GM04504 (cell line): ENCODE data around the gene ATIC.
"Not testable (repeated sequence)": the region's sequence is repeated elsewhere in the genome, so short reads cannot be mapped to it uniquely, and the experiment has no call there.

Experiments used
- DNase-seq: peaks from one replicate; pipeline ENCODE4 v3.0.0-alpha.2; 2012; ENCODE audit warnings: low read depth

ATIC gene

DNA sequence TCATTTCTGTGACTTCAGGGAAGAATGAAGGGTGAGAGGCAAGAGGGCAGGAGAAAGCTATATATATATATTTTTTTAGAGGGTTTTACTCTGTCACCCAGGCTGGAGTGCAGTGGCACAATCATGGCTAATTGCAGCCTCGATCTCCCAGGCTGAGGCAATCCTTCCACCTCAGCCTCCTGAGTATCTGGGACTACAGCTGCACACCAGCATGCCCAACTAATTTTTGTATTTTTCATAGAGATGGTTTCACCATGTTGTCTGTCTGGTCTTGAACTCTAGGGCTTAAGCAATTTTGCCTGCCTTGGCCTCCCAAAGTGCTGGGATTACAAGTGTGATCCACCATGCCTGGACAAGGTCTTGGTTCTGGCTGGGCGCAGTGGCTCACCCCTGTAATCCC is 3.4 kb downstream of the ATIC start:
- no peak for DNase-seq

DNA sequence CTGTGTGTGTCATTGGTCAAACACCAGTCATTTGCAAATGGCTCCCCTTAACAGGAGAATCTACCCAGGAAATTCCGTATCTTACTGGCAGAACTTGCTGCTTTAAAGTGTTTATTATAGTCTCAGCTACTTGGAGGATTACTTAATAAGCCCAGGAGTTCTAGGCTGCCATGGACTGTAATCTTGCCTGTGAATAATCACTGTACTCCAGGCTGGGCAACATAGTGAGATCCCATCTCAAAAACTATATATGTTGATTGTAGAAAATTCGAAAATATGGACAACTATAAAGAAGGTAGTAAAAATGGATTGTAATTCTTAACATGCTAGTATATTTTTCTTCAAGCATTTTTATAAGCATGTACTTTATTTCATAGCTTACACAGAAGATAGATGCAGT is 4.5 kb downstream of the ATIC start:
- no peak for DNase-seq

DNA sequence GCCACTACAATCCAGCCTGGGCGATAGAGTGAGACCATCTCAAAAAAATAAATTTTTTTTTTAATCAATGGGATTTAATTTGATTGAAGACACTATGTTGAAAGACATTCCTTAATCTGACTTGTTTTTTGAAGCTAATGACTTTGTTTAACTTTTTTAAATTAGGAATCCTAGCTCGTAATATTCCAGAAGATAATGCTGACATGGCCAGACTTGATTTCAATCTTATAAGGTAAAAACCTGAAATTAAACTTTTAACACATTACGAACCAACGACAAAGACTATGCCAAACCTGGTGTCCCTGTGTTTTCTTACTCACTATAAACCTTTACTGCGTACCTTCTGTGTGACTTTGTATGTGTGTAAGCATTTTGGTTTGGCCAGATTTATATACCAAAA is 7.6 kb downstream of the ATIC start:
- no peak for DNase-seq

DNA sequence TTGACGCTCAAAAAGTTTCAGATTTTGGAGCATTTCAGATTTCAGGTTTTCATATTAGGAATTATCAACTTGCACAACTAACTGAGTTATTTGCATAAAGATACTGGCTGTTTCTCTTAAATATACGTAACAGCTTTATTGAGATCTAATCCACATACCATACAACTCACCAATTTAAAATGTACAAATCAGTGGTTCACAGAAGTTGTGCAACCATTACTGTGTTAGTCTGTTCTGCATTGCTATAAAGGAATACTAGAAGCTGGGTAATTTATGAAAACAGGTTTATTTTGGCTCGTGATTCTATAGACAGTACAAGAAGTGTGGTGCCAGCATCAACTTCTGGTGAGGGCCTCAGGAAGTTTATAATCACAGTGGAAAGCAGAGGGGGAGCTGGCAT is 8.2 kb downstream of the ATIC start:
- no peak for DNase-seq

DNA sequence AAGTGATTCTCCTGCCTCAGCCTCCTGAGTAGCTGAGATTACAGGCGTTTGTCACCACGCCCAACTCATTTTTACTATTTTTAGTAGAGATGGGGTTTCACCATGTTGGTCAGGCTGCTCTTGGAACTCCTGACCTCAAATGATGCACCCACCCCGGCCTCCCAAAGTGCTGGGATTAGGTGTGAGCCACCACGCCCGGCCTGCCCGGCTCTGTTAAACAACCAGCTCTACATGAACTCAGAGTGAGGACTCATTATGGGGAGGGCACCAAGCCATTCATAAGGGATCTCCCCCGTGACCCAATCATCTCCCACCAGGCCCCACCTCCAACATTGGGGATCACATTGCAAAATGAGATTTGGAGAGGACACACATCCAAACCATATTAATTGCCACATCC is 8.8 kb downstream of the ATIC start:
- DNase-seq = no peak

DNA sequence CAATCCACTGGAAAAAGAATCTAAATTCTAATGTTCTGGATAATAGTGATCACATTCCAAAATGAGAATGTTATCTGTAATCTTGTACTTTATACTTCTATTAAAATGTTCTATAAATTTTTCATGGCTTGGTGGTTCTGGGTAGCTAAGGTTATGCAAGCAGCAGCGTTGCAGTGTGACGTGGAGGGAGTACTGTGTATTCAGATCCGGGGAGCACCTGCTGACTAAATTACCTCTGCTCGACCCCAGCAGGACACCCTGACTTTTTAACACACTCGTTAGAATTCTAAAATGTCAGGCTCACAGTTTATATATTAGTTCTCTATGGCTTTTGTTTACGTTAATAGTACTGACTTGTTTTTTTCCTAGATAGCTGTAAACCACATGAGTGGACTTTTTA is 13.0 kb downstream of the ATIC start:
- DNase-seq = no peak

DNA sequence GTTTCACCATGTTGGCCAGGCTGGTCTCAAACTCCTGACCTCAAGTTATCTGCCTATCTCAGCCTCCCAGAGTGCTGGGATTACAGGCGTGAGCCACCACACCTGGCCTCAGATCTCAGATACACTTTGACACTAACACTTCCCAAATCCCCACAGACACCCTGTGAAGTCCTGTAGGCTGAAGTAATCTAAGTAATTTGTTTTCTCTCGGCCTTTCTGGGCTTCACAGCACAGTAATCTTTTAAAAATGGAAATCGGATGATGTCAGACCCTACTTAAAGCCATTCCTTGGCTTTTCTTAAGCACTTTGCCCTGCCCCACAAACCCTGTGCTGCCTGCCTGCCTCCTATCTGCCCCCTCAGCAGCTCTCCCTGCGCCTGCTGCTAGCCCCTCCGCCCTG is 16.2 kb downstream of the ATIC start:
- DNase-seq = no peak

DNA sequence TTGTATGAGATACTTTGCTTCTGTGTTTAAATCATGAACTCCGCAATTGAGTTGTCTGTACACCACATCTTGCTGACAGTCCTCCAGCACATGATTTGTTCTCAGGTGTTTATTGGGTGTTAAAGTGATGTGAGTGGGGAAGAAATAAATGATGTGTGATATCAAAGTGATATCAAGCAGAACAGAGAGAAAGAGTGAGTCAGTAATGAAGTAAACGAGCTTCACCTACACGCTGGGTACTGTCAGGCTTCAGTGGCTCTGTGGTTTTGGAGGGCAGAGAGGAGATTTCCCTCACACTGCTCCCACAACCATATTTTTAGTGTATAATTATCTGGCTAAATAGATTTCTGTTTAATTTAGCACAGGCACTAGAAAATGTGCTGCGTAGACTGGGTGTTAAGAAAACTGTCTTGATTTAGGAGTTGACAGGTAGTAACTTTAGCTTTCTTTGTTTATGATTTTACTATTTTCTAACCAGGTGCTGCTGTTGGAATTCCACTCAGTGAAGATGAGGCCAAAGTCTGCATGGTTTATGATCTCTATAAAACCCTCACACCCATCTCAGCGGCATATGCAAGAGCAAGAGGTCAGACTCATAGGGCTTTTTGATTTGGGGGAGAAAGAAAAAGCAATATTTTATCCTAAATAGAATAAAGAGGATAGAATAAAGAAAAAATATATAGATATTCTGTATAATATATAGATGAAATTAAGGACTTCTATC is 21.2 kb downstream of the ATIC start:
- no peak for DNase-seq

DNA sequence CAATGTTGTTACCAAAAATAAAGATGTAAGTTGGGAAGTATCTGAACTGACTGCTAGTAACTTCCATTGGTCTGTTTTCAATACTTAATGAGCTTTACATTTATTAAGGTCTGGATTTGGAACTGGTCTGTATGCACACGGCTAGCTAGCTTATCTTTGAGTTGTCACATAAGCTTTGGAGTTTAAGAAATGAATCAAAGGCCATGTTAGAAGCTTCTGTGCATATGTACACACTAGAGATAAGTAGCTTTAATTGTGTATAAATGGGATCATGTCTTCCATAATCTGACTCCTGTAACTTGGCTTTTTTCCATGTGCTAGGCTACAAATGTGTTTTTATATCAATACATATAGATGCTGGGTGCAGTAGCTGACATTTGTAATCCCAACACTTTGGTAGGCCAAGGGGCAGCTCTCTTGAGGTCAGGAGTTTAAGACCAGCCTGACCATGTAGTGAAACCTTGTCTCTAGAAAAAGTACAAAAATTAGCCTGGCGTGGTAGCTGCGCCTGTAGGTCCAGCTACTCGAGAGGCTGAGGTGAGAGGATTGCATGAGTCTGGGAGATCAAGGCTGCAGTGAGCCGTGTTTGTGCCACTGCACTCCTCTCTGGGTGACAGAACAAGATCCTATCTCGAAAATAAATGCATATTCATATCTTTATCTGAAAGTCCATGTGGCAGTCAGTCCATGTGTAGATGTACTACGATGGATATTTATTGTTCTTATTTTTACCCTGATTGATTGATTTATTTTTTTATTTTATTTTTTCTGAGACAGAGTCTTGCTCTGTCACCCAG is 27.2 kb downstream of the ATIC start:
- no peak for DNase-seq

DNA sequence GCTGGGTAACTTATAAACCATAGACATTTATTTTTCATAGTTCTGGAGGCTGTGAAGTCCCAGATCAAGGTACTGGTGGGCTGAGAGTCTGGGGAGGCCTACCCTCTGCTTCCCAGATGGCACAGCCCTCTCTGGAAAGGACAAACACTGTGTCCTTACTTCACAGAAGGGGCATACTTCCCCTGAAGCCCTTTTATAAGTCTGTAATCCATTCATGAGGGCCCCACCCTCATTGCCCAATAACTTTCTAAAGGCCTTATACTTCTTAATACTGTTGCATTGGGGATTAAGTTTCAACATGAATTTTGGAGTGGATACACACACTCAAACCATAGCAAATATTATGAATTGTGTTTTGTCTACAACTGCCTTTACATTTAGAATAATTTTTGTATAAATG is 36.0 kb downstream of the ATIC start:
- DNase-seq = no peak

DNA sequence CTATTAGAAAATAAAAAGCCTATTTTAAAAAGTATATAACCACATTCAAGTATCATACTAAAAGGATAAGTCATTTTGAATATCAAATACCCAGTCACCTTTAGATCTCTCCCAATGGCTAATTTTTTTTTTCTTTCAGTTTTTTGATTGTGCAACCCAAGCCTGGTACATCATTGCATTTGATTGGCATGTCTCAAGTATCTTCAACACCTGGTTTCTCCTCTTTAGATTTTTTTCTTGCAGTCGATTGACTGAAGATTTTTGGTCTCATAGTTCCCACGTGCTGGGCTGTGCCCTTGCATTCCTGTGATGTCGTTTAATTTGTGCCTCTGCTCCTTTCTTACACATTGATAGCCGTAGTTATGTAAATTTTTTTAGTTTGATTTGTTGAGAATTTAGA is 40.7 kb downstream of the ATIC start:
- no peak for DNase-seq

DNA sequence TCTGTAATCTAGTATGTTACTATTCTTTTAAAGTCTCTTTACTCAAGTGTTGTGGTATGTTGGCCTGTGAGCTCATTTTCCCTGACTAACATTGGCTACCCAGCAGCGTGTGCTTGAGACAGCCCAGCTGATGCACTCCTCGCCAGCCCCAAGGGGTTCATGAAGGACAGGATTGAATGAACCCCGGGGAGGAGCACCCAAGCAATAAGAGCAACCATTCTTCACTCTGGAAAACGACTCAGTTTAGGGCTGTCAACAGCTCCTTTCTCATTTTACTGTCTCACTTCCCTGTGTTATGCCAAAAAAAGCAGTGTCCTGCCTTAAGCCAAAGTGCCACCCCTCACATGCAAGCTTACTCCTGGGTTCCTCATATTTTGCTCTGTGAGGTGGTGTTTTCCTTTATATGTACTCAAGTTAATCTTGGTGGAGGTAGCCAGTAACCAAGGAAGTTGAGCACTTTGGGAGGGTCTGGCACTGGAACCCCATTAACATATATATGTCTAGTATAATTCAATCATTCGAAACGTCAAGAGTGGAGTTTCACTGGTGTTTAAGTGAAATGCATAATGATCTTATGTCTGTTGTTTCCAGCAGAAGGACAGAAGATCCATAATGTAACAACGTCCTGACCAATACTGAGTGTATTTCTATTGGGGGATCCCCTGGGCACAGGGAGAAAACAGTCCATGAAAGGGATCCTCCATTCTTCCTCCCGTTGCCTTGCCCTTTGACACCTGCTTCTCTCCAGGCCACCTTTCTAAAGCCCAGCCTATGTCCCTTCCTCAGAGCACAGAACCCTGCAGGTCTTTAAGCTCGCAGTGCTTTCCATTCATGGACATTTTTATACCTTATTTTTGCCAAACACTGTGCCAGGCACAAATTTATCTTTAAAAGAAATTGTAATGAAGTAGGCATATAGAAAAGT is 43.2 kb downstream of the ATIC start:
- no peak for DNase-seq

DNA sequence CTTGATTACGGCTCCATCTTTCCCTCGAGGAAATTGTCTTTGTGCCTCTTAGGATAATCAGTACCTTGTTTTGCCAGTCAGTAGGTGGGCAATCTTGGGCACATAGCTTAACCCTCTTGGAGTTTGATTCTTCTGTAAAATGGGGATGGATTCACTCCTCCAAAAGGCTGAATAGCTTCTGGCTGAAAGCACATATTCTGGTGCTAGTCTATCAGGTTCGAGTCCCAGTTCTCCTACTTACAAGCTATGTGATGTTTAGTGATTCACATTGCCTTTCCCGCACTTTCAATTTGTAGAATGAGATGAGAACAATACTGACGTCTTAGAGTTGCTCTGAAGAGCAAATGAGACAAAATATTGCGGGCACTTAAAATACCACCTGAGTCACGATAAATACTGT is 43.9 kb downstream of the ATIC start:
- DNase-seq = no peak

DNA sequence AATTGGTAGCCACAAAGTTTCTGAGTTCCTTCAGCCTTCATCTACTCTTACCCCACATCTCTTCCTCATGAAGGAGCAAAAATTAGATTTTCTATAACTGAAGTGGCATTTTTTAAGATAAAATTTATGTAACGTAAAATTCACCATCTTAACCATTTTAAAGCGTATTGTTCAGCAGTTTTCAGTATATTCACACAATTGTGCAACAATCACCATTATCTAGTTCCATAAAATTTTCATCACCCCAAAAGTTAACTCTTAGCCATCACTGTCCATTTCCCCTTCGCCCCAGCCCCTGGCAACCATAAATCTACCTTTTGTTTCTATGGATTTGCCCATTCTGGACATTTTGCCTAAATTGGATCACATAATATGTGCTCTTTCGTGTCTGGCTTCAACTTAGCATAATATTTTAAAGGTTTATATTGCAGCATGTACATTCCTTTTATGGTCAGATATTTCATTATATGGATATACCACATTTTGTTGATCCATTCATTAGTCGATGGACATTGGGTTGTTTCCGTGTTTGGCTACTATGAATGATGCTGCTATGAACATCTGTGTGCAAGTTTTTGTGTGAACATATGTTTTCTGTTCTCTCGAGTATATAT is 44.6 kb downstream of the ATIC start:
- DNase-seq = no peak

DNA sequence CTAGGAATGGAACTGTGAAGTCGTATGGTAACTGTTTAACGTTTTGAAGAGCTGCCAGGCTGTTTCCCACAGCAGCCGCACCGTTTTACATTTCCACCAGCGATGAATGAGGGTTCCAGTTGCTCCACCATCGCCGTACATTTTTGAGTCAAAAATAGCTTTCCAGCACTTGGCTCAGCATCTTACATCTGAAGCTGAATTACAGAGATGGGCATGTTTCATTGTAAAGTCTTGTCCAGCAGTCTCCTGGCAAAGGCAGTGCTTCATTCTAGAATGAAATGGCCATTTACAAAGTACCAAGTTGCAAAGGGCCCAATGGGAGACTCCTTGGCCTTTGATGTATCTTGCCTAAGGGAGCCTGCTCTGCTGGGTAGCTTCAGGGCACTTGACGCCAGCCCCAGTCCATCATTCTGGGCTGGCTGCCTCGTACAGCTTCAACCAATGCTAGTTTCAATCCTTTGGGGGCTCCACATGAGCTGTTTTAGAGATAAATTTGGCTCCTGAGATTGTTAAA is 45.1 kb downstream of the ATIC start:
- no peak for DNase-seq

DNA sequence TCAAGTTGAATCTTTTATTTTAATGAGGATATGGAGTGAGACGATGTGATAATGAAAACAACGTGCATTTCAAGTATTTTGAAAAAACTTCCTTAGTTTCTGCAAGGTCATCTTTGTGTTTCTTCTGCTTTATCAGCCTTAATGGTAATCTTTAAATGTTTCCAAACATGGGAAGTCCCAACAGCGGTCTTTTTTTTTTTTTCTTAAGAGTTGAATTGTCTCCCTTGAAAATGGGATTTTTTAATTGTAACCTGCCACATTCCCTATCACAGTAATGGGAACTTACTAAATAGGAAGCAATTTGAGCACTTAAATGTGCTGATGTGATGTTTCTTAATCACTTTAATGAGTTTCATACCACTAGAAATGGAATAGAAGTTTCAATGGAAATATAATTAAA is 45.8 kb downstream of the ATIC start:
- no peak for DNase-seq

DNA sequence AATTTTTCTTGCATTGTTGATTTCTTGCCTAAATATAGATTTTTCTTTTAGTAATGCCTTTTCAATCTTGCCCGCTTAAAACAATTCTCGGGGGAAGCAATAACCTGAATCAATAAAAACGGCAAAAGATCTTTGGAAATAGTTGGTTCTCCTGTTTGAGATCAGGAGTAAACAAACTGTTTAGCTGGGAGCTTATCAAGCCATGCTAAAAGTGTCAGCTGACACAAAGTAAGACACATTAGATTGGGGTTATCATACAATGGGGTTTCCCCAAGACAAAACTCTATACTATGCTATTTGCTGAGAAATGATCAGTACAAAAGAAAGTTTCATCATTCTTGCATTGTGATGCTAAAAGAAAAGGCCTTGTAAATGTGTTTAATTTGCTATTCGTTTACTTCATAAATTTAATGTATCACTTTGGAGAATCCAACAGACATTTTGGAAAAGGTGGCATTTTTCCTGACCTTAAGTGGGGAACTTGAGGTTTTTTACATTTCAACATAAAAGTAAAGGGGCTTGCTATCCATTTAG is 46.5 kb downstream of the ATIC start:
- DNase-seq = no peak

DNA sequence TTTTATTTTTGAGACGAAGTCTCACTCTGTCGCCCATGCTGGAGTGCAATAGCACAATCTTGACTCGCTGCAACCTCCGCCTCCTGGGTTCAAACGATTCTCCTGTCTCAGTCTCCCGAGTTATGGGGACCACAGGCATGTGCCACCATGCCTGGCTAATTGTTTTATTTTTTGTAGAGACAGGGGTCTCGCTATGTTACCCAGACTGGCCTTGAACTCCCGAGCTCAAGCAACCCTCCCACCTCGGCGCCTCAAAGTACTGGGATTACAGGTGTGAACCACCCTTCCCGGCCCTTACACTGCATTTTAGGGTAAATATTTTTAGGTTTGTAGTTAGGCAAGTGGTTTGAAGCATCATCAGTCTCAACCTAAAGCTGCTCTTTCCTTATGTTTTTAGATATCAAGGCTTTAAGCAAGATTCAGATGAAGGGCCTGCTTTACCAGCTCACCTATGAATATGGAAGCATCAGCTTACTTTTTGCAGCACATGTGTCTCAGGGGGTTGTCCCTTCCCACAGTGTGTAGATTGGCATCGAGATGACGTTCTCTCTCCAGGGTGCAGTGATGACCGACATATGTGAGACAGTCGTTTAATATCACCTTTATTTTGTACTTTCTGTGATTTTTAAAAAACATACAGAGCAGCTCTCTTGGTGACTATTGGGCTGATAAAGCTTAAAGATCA is 47.2 kb downstream of the ATIC start:
- no peak for DNase-seq

DNA sequence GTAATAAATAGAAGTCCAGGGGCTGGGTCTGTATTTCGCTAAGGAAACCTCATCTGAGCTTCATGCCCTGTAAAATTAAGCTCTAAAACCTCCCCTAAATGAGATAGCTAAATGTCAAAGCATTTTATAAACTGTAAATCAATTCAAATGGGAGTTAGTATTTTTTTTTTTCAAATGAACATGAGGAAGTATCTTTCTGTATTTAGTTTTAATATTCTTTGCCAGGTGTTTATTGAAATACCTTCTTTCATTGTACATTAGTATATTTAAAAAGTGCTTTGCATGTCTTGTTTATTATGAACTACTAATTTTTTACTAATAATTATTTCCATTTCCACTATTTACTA is 47.7 kb downstream of the ATIC start:
- no peak for DNase-seq

DNA sequence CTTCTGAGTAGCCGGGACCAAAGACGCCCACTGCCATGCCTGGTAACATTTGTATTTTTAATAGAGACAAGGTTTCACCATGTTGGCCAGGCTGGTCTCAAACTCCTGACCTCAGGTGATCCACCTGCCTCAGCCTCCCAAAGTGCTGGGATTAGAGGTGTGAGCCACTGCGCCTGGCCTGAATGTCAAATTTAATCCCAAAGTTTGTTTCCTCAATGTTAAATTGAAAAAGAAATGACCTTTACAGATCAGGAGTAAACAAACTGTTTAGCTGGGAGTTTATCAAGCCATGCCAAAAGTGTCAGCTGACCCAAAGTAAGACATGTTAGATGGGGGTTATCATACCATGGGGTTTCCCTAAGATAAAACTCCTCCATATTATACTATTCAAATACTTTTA is 48.2 kb downstream of the ATIC start:
- not testable (repeated sequence) for DNase-seq

DNA sequence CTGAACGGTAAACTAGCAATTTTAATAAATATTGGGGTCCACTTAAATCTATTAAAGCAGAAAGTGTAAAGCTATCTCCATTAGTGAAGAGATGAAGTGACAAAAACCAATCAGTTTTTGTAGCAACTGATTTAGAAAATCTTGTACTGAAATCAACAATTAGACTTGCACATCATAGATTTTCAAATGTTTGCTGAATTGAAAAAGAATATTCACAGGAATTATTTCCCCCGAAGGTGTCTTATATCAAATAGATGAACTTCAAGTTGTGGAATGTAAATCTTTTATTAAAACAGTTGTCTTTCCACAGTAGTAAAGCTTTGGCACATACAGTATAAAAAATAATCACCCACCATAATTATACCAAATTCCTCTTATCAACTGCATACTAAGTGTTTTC is 48.7 kb downstream of the ATIC start:
- no peak for DNase-seq
